Transverse colon (tissue), 3 donors: Measurements from ENCODE around the gene MUC12.

ENCODE experiments used
- CTCF ChIP-seq, 5 experiments: fragments of 200-600 bp in 3 of 5; fragments of 450-650 bp in 2 of 5; sonication (generic) in 3 of 5; IDR thresholded peaks; 1 replicate in 2 of 5; 2 replicates in 3 of 5; pipeline ENCODE4 v1.5.1; 2016 to 2017; ENCODE audit warnings: antibody characterized with exemption in 5 of 5, inconsistent platforms in 3 of 5, mild to moderate bottlenecking in 2 of 5, moderate library complexity in 1 of 5
- POLR2A ChIP-seq: fragments of 450-650 bp; IDR thresholded peaks from one replicate; pipeline ENCODE4 v1.6.1; 2016; ENCODE audit warnings: antibody characterized with exemption, mild to moderate bottlenecking, moderate library complexity

GRCh38 chr7:100968031-100968430 is 1.3 kb upstream of the MUC12 start:
- TF ChIP-seq CTCF (IDR thresholded peaks at IDR 0.05) = no peak
- no peak for TF ChIP-seq POLR2A
